HEK293 (cell line): Measurements from ENCODE around the gene ARNT2.

Experiments
- CTCF ChIA-PET: fragments of 350-600 bp; formaldehyde crosslinking; extraction: SDS; loops from one replicate; lab custom pipeline; 2021; ENCODE audit warnings: antibody characterized with exemption; lab: Yijun Ruan, JAX
- POLR2A ChIA-PET: fragments of 300-600 bp; formaldehyde crosslinking; extraction: SDS; loops from one replicate; lab custom pipeline; 2020; ENCODE audit warnings: antibody characterized with exemption, inconsistent platforms; lab: Yijun Ruan, JAX
- H3K27ac ChIP-seq: fragments of 200-500 bp; sonication (Bioruptor generic); 2 replicates; pipeline ENCODE4 v1.5.1; 2014; ENCODE audit warnings: low read depth, low read length, control low read depth, inconsistent platforms; ENCODE audit errors: extremely low read depth
- H3K36me3 ChIP-seq, 2 experiments: fragments of 200-500 bp in 1 of 2; sonication (Bioruptor generic) in 1 of 2; 1 replicate in 1 of 2; 2 replicates in 1 of 2; pipeline ENCODE4 v1.5.1; 2014 to 2017; ENCODE audit warnings: inconsistent platforms in 2 of 2, low read length in 2 of 2; ENCODE audit not compliant: control insufficient read depth in 2 of 2, insufficient read depth in 1 of 2
- H3K4me1 ChIP-seq: fragments of 200-500 bp; sonication (Bioruptor generic); 2 replicates; pipeline ENCODE4 v1.5.1; 2014; ENCODE audit warnings: mild to moderate bottlenecking, low read length, inconsistent platforms; ENCODE audit not compliant: control insufficient read depth, insufficient read depth
- H3K4me3 ChIP-seq: 2 replicates; pipeline ENCODE4 v1.5.1; 2011; ENCODE audit warnings: low read depth, mild to moderate bottlenecking, control low read depth, low read length, moderate library complexity
- H3K9me3 ChIP-seq: fragments of 200-500 bp; sonication (Bioruptor generic); 2 replicates; pipeline ENCODE4 v1.5.1; 2014; ENCODE audit warnings: low read depth, low read length, inconsistent platforms; ENCODE audit not compliant: control insufficient read depth, insufficient read depth
- KLF10 ChIP-seq: fragments of 450-650 bp; IDR thresholded peaks from 2 replicates; pipeline ENCODE4 v1.5.1; 2018; ENCODE audit warnings: missing biosample characterization, mild to moderate bottlenecking, missing genetic modification characterization
- KLF8 ChIP-seq: fragments of 450-650 bp; formaldehyde crosslinking; IDR thresholded peaks from 2 replicates; pipeline ENCODE4 v1.5.1; 2016; ENCODE audit warnings: missing biosample characterization, missing genetic modification characterization
- SCRT2 ChIP-seq: fragments of 450-650 bp; formaldehyde crosslinking; IDR thresholded peaks from 2 replicates; pipeline ENCODE4 v1.5.1; 2016; ENCODE audit warnings: missing biosample characterization, missing genetic modification characterization
- SP2 ChIP-seq: fragments of 450-650 bp; formaldehyde crosslinking; IDR thresholded peaks from 2 replicates; pipeline ENCODE4 v1.5.1; 2016; ENCODE audit warnings: missing biosample characterization, missing genetic modification characterization
- ZEB2 ChIP-seq: fragments of 450-650 bp; formaldehyde crosslinking; IDR thresholded peaks from 2 replicates; pipeline ENCODE4 v1.5.1; 2016; ENCODE audit warnings: missing biosample characterization, missing genetic modification characterization
- ZNF157 ChIP-seq: fragments of 450-650 bp; formaldehyde crosslinking; IDR thresholded peaks from 2 replicates; pipeline ENCODE4 v1.5.1; 2016; ENCODE audit warnings: missing biosample characterization, missing genetic modification characterization
- ZNF23 ChIP-seq: fragments of 450-650 bp; formaldehyde crosslinking; IDR thresholded peaks from 2 replicates; pipeline ENCODE4 v1.5.1; 2016; ENCODE audit warnings: missing biosample characterization, missing genetic modification characterization, borderline replicate concordance
- ZNF335 ChIP-seq: fragments of 450-650 bp; formaldehyde crosslinking; conservative IDR thresholded peaks from 2 replicates; pipeline ENCODE4 v1.5.1; 2016; ENCODE audit warnings: missing biosample characterization, missing genetic modification characterization
- ZNF366 ChIP-seq: fragments of 450-650 bp; formaldehyde crosslinking; conservative IDR thresholded peaks from 2 replicates; pipeline ENCODE4 v1.5.1; 2016; ENCODE audit warnings: missing biosample characterization, missing genetic modification characterization
- ZNF521 ChIP-seq: fragments of 450-650 bp; formaldehyde crosslinking; IDR thresholded peaks from 2 replicates; pipeline ENCODE4 v1.5.1; 2017; ENCODE audit warnings: missing biosample characterization, mild to moderate bottlenecking, missing genetic modification characterization
- ZNF561 ChIP-seq: fragments of 450-650 bp; IDR thresholded peaks from 2 replicates; pipeline ENCODE4 v1.5.1; 2018; ENCODE audit warnings: missing biosample characterization, missing genetic modification characterization, borderline replicate concordance
- ZNF600 ChIP-seq: fragments of 450-650 bp; formaldehyde crosslinking; IDR thresholded peaks from 2 replicates; pipeline ENCODE4 v1.5.1; 2016; ENCODE audit warnings: missing biosample characterization, missing genetic modification characterization
- ZNF626 ChIP-seq: fragments of 450-650 bp; sonication (Bioruptor Pico); formaldehyde crosslinking; IDR thresholded peaks from 2 replicates; pipeline ENCODE4 v1.5.1; 2018; ENCODE audit warnings: missing biosample characterization, missing genetic modification characterization, inconsistent platforms
- ZNF670 ChIP-seq: fragments of 450-650 bp; formaldehyde crosslinking; IDR thresholded peaks from 2 replicates; pipeline ENCODE4 v1.5.1; 2016; ENCODE audit warnings: missing biosample characterization, missing genetic modification characterization, low read depth
- TF ChIP-seq, protein P1 (sequence below): fragments of 450-650 bp; formaldehyde crosslinking; IDR thresholded peaks from 2 replicates; pipeline ENCODE4 v1.5.1; 2016; ENCODE audit warnings: missing biosample characterization, missing genetic modification characterization, borderline replicate concordance
- TF ChIP-seq, protein P2 (sequence below): fragments of 450-650 bp; formaldehyde crosslinking; IDR thresholded peaks from 2 replicates; pipeline ENCODE4 v1.5.1; 2016; ENCODE audit warnings: missing biosample characterization, missing genetic modification characterization
- TF ChIP-seq, protein P3 (sequence below): fragments of 450-650 bp; formaldehyde crosslinking; IDR thresholded peaks from 2 replicates; pipeline ENCODE4 v1.5.1; 2016; ENCODE audit warnings: missing biosample characterization, missing genetic modification characterization
- TF ChIP-seq, protein P4 (sequence below): fragments of 450-650 bp; formaldehyde crosslinking; IDR thresholded peaks from 2 replicates; pipeline ENCODE4 v1.5.1; 2017; ENCODE audit warnings: missing biosample characterization, missing genetic modification characterization
- TF ChIP-seq, protein P5 (sequence below): fragments of 450-650 bp; formaldehyde crosslinking; IDR thresholded peaks from 2 replicates; pipeline ENCODE4 v1.5.1; 2017; ENCODE audit warnings: missing biosample characterization, missing genetic modification characterization

The ARNT2 gene

DNA sequence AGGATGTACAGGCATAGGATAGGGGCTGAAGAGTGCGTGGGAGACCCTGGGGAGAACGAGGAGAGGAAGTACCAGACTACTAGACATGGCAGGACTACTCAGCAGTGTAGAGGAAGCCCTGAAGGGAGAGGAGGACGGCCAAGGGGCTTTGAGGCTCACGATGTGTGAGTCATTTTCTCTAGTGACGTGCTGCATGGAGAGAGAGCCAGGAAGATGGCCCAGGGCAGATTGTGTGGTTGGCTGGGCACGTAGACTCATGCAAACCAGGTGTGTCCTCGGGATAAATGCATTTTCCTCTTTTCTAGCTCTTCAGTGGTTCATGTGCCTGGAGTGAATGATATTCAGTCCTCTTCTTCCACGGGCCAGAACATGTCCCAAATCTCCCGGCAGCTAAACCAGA lies 175.9 kb downstream of the ARNT2 start (continued):
- TF ChIP-seq, protein P1, sequence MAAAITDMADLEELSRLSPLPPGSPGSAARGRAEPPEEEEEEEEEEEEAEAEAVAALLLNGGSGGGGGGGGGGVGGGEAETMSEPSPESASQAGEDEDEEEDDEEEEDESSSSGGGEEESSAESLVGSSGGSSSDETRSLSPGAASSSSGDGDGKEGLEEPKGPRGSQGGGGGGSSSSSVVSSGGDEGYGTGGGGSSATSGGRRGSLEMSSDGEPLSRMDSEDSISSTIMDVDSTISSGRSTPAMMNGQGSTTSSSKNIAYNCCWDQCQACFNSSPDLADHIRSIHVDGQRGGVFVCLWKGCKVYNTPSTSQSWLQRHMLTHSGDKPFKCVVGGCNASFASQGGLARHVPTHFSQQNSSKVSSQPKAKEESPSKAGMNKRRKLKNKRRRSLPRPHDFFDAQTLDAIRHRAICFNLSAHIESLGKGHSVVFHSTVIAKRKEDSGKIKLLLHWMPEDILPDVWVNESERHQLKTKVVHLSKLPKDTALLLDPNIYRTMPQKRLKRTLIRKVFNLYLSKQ, result no peak
- TF ChIP-seq ZNF670, result no peak
- no peak for TF ChIP-seq ZNF600 (tag by site-specific recombination)

DNA sequence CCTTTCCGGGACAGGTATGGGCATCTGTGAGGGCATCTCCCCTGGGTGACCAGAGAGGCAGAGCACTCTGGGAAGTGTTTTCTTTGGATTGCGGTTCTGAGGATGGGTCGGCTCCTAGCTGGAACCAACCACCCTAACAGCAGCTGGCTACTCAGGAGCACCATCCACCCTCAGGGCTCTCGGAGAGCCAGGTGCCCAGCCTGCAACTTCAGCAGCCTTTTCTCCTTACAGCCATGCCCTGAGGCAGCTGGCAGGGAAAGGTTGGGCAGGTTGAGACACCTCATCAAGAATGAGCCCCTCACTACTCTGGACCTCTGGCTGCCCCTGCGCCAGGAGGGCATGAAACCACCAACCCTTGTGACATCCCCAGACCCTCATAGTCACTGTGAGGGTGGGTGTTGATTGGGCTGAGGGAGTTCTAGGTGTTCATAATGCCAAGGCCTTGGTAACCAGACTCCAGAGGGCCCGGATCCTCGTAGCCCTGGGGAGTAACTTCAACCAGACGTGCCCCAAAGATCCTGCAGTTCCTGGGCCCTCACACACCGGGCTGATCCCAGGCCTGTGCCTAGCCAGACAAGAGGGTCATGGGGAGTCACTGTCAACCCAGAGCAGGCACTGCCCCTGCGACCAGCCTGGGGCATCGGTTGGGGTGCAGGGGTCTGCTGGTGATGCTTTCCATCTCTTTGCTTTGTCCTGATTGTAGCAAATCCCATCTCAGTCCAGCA lies 176.5 kb downstream of the ARNT2 start:
- CTCF ChIA-PET, result interaction anchor here (0.9 to 2.4 kb wide), 3 partner anchors 13 to 14 kb away, joined by 3 to 17 read pairs (median 7); no protein-coding TSS in a partner anchor
- TF ChIP-seq, protein P2, sequence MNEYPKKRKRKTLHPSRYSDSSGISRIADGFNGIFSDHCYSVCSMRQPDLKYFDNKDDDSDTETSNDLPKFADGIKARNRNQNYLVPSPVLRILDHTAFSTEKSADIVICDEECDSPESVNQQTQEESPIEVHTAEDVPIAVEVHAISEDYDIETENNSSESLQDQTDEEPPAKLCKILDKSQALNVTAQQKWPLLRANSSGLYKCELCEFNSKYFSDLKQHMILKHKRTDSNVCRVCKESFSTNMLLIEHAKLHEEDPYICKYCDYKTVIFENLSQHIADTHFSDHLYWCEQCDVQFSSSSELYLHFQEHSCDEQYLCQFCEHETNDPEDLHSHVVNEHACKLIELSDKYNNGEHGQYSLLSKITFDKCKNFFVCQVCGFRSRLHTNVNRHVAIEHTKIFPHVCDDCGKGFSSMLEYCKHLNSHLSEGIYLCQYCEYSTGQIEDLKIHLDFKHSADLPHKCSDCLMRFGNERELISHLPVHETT (tag by site-specific recombination), result no peak
- TF ChIP-seq ZNF157 (tag by site-specific recombination), result no peak
- TF ChIP-seq, protein P3, sequence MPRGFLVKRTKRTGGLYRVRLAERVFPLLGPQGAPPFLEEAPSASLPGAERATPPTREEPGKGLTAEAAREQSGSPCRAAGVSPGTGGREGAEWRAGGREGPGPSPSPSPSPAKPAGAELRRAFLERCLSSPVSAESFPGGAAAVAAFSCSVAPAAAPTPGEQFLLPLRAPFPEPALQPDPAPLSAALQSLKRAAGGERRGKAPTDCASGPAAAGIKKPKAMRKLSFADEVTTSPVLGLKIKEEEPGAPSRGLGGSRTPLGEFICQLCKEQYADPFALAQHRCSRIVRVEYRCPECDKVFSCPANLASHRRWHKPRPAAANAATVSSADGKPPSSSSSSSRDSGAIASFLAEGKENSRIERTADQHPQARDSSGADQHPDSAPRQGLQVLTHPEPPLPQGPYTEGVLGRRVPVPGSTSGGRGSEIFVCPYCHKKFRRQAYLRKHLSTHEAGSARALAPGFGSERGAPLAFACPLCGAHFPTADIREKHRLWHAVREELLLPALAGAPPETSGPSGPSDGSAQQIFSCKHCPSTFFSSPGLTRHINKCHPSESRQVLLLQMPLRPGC (tag by site-specific recombination), result no peak
- TF ChIP-seq KLF10 (tag by site-specific recombination), result no peak
- no peak for TF ChIP-seq ZNF670
- TF ChIP-seq ZNF521 (tag by site-specific recombination), result no peak
- no peak for TF ChIP-seq KLF8 (tag by site-specific recombination)
- no peak for TF ChIP-seq ZNF626 (tag by site-specific recombination)
- TF ChIP-seq ZEB2, result no peak
- no peak for TF ChIP-seq SP2 (tag by site-specific recombination)
- no peak for TF ChIP-seq ZNF23 (tag by site-specific recombination)
- TF ChIP-seq, protein P4, sequence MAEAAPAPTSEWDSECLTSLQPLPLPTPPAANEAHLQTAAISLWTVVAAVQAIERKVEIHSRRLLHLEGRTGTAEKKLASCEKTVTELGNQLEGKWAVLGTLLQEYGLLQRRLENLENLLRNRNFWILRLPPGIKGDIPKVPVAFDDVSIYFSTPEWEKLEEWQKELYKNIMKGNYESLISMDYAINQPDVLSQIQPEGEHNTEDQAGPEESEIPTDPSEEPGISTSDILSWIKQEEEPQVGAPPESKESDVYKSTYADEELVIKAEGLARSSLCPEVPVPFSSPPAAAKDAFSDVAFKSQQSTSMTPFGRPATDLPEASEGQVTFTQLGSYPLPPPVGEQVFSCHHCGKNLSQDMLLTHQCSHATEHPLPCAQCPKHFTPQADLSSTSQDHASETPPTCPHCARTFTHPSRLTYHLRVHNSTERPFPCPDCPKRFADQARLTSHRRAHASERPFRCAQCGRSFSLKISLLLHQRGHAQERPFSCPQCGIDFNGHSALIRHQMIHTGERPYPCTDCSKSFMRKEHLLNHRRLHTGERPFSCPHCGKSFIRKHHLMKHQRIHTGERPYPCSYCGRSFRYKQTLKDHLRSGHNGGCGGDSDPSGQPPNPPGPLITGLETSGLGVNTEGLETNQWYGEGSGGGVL, result no peak
- no peak for TF ChIP-seq ZNF561
- no peak overlapping the region for H3K27ac ChIP-seq

DNA sequence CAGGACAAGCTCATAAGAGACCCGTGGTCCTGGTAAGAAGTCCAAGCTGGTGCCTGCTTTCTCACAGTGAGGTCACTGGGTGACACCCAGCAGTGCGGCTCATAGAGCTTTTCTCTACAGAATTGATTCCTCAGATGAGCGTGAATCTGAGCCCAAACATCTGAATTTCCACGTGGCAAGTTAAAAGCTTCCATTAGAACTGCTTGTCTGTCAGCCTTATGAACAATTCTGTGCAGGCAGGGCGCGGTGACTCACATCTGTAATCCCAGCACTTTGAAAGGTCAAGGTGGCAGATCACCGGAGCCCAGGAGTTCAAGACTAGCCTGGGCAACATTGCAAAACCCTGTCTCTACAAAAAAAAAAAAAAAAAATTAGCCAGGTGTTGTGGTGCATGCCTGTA lies 177.8 kb downstream of the ARNT2 start:
- no peaks in the 10 kb centered on the region for H3K9me3 ChIP-seq
- no peak overlapping the region for H3K27ac ChIP-seq
- TF ChIP-seq ZNF366, result no peak
- no peak for TF ChIP-seq SCRT2
- TF ChIP-seq ZEB2, result no peak
- TF ChIP-seq ZNF335 (tag by site-specific recombination), result no peak
- TF ChIP-seq, protein P5, sequence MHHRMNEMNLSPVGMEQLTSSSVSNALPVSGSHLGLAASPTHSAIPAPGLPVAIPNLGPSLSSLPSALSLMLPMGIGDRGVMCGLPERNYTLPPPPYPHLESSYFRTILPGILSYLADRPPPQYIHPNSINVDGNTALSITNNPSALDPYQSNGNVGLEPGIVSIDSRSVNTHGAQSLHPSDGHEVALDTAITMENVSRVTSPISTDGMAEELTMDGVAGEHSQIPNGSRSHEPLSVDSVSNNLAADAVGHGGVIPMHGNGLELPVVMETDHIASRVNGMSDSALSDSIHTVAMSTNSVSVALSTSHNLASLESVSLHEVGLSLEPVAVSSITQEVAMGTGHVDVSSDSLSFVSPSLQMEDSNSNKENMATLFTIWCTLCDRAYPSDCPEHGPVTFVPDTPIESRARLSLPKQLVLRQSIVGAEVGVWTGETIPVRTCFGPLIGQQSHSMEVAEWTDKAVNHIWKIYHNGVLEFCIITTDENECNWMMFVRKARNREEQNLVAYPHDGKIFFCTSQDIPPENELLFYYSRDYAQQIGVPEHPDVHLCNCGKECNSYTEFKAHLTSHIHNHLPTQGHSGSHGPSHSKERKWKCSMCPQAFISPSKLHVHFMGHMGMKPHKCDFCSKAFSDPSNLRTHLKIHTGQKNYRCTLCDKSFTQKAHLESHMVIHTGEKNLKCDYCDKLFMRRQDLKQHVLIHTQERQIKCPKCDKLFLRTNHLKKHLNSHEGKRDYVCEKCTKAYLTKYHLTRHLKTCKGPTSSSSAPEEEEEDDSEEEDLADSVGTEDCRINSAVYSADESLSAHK (tag by site-specific recombination), result no peak
- ChIA-PET CTCF (interaction anchor here (0.9 to 1.6 kb wide), 2 partner anchors 14 to 194 kb away, joined by 3 to 7 read pairs; no protein-coding TSS in a partner anchor), POLR2A (no interaction called here)
- no peak overlapping the region for H3K4me3 ChIP-seq
- peaks cover 0 to 3% of the 10 kb centered on the region in 2 experiments; a peak in 1 of 3 replicates for H3K36me3 ChIP-seq
- H3K4me1 ChIP-seq, result no peaks in the 10 kb centered on the region

More for the DNA sequence above, 176.5 kb downstream of the ARNT2 start:
- Histone ChIP-seq H3K9me3 (no peaks in the 10 kb centered on the region), H3K4me3 (no peak overlapping the region), H3K4me1 (no peaks in the 10 kb centered on the region), H3K36me3 (peaks cover 0 to 3% of the 10 kb centered on the region in 2 experiments; a peak in 1 of 3 replicates)
- POLR2A ChIA-PET, result no interaction called here
